Liver (tissue), 9 donors: ENCODE measurements around the gene SLC16A8. TPM values are rescaled to one million over a fixed set of nuclear protein-coding genes. Genes with fewer than 3 reads are reported as not detected.

ENCODE experiments used
- DNase-seq: peaks from one replicate; pipeline ENCODE4 v3.0.0-alpha.2; 2017; ENCODE audit warnings: low spot score
- H3K27ac ChIP-seq, 2 donors: one replicate each; pipeline ENCODE4 v1.7.0; 2013; ENCODE audit warnings: inconsistent platforms in 2 of 2, low read length in 2 of 2, control low read depth in 1 of 2, low read depth in 1 of 2, mild to moderate bottlenecking in 1 of 2
- H3K27me3 ChIP-seq, 4 donors: one replicate each; pipeline versions ENCODE4 v1.6.1 to v1.7.0; 2013; ENCODE audit warnings: low read length in 3 of 4, inconsistent platforms in 1 of 4, mild to moderate bottlenecking in 1 of 4, moderate library complexity in 1 of 4; ENCODE audit not compliant: control insufficient read depth in 4 of 4, insufficient read depth in 4 of 4
- H3K36me3 ChIP-seq, 4 donors: one replicate each; pipeline versions ENCODE4 v1.6.1 to v1.7.0; 2013; ENCODE audit warnings: low read length in 3 of 4, mild to moderate bottlenecking in 3 of 4, low read depth in 1 of 4, moderate library complexity in 1 of 4; ENCODE audit not compliant: control insufficient read depth in 4 of 4, insufficient read depth in 3 of 4
- H3K4me1 ChIP-seq, 4 donors: one replicate each; pipeline versions ENCODE4 v1.6.1 to v1.7.0; 2013; ENCODE audit warnings: low read length in 3 of 4, mild to moderate bottlenecking in 3 of 4, moderate library complexity in 1 of 4; ENCODE audit not compliant: control insufficient read depth in 4 of 4, insufficient read depth in 4 of 4
- H3K4me3 ChIP-seq, 3 donors: one replicate each; pipeline versions ENCODE4 v1.6.1 to v1.7.0; 2013; ENCODE audit warnings: low read length in 3 of 3, control low read depth in 1 of 3, low read depth in 1 of 3, mild to moderate bottlenecking in 1 of 3
- H3K9ac ChIP-seq, 2 donors: one replicate each; pipeline ENCODE4 v1.7.0; 2013; ENCODE audit warnings: low read length in 2 of 2, mild to moderate bottlenecking in 2 of 2, moderate library complexity in 2 of 2, control low read depth in 1 of 2, low read depth in 1 of 2
- H3K9me3 ChIP-seq, 4 donors: one replicate each; pipeline versions ENCODE4 v1.6.1 to v1.7.0; 2013; ENCODE audit warnings: low read length in 3 of 4; ENCODE audit not compliant: control insufficient read depth in 4 of 4
- EGR1 ChIP-seq, 2 donors: IDR thresholded peaks; 2 replicates each; pipeline ENCODE4 v1.6.1; 2016 to 2018; ENCODE audit warnings: antibody characterized with exemption in 2 of 2, low read depth in 2 of 2
- FOXA1 ChIP-seq: IDR thresholded peaks from 2 replicates; pipeline ENCODE4 v1.6.1; 2016; ENCODE audit warnings: antibody characterized with exemption
- FOXA2 ChIP-seq: IDR thresholded peaks from 2 replicates; pipeline ENCODE4 v1.6.1; 2016; ENCODE audit warnings: antibody characterized with exemption
- GABPA ChIP-seq, 2 donors: IDR thresholded peaks in 1 of 2; conservative IDR thresholded peaks in 1 of 2; 2 replicates each; pipeline ENCODE4 v1.6.1; 2016; ENCODE audit warnings: antibody characterized with exemption in 2 of 2, mild to moderate bottlenecking in 1 of 2, moderate library complexity in 1 of 2
- HNF4A ChIP-seq, 2 donors: conservative IDR thresholded peaks; 2 replicates each; pipeline ENCODE4 v1.6.1; 2016; ENCODE audit warnings: antibody characterized with exemption in 2 of 2, mild to moderate bottlenecking in 2 of 2
- HNF4G ChIP-seq: IDR thresholded peaks from 2 replicates; pipeline ENCODE4 v1.6.1; 2016; ENCODE audit warnings: antibody characterized with exemption
- JUND ChIP-seq, 2 donors: IDR thresholded peaks; 2 replicates each; pipeline ENCODE4 v1.6.1; 2016; ENCODE audit warnings: antibody characterized with exemption in 2 of 2
- NR2F2 ChIP-seq: IDR thresholded peaks from 2 replicates; pipeline ENCODE4 v1.6.1; 2016; ENCODE audit warnings: antibody characterized with exemption
- RXRA ChIP-seq, 2 donors: IDR thresholded peaks; 2 replicates each; pipeline ENCODE4 v1.6.1; 2017 to 2018; ENCODE audit warnings: antibody characterized with exemption in 2 of 2, mild to moderate bottlenecking in 1 of 2
- SP1 ChIP-seq: IDR thresholded peaks from 2 replicates; pipeline ENCODE4 v1.6.1; 2018; ENCODE audit warnings: antibody characterized with exemption, mild to moderate bottlenecking
- TAF1 ChIP-seq: conservative IDR thresholded peaks from 2 replicates; pipeline ENCODE4 v1.6.1; 2016; ENCODE audit warnings: antibody characterized with exemption, mild to moderate bottlenecking
- WGBS: extraction: QIAGEN DNeasy Blood & Tissue Kit; methylation state at CpG from one replicate; pipeline ENCODE4 v1.1.7; 2013; 5-methylcytosine and 5-hydroxymethylcytosine counted together
- polyA plus RNA-seq, 2 donors: library from polyadenylated mRNA; stranded (reverse) in 1 of 2; unstranded in 1 of 2; fragments of 200-250 nt in 1 of 2; fragments of >200 nt in 1 of 2; fragmentation: Nextera tagmentation in 1 of 2; extraction: Ambion mirVana in 1 of 2; gene quantifications; one replicate each; pipeline versions ENCODE4 v1.2.1 to v1.2.3, GENCODE V29; 2013 to 2015
- total RNA-seq, 2 donors: library from RNA; depleted of rRNA; stranded (reverse); fragments of >200 nt; gene quantifications; one replicate each; pipeline ENCODE4 v1.2.3, GENCODE V29; 2014
- TF ChIP-seq, protein P1 (sequence below): IDR thresholded peaks from 2 replicates; pipeline ENCODE4 v1.6.1; 2016; ENCODE audit warnings: antibody characterized with exemption
- TF ChIP-seq, protein P2 (sequence below): IDR thresholded peaks from 2 replicates; pipeline ENCODE4 v1.6.1; 2016; ENCODE audit warnings: antibody characterized with exemption
- TF ChIP-seq, protein P3 (sequence below): fragments of 150-350 bp; IDR thresholded peaks from 2 replicates; pipeline ENCODE4 v1.5.1; 2017; ENCODE audit warnings: improper control_type of control experiment, low read depth, low read length; ENCODE audit not compliant: missing input control
- TF ChIP-seq, protein P4 (sequence below): IDR thresholded peaks from 2 replicates; pipeline ENCODE4 v1.6.1; 2016; ENCODE audit warnings: antibody characterized with exemption, mild to moderate bottlenecking
- donor health status: healthy.
- donor health status: healthy.
- donor health status: healthy.
- donor health status: healthy.
- donor health status: healthy.

SLC16A8 gene
- total and polyA plus RNA-seq, 4 donors: 0.10 TPM; not detected in 3

DNA sequence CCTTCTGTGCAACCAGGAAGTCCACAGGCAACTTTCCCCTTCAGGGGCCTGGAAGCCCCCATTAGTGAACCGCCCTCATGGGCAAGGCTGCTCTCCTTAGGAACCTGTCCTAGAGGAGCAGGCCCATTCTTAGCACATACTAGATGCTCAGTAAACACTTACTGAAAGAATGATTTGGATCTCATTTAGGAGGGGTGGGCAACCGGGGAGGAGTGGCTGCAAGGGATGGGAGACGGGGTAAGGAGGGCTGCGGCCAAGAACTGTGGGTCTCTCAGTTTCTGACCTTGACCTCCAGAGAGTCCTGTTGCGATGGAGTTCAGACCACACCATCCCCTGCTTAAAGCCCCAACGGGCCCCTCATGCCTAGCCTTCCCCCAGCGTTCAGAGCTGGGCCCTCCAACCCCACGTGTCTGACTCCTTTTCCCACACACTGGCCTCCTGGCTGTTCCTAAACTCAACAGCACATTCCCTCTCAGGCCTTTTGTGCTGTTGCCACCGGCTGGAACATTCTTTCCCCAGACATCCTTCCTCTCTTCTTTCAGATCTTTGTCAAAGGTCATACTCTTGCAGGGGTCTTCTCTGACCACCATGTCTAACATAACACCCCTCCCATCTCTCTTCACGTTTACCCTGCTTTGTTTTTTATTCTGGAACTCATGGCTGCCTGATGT lies 47.5 kb downstream of the SLC16A8 start:
- Histone ChIP-seq H3K27me3 (no peaks in the 10 kb centered on the region), H3K9ac (no peak overlapping the region), H3K4me3 (no peak overlapping the region), H3K36me3 (no peaks in the 10 kb centered on the region), H3K4me1 (peaks cover 0 to 4% (median under 1%) of the 10 kb centered on the region in 4 donors), H3K27ac (no peak overlapping the region), H3K9me3 (no peaks in the 10 kb centered on the region)
- no peak for DNase-seq
- 86% methylated on average over 10 of the region's 10 CpGs for WGBS
- TF ChIP-seq GABPA (IDR thresholded peaks at IDR 0.05 in 1 of 2, conservative IDR thresholded peaks at IDR 0.05 in 1 of 2) (no peak), SP1 (no peak), NR2F2 (no peak), EGR1 (IDR thresholded peaks at IDR 0.05; ENCODE audit: low read depth in 2 of 2) (no peak), FOXA2 (no peak), HNF4A (conservative IDR thresholded peaks at IDR 0.05) (no peak), FOXA1 (no peak), RXRA (IDR thresholded peaks at IDR 0.05) (no peak), TAF1 (no peak), HNF4G (no peak), JUND (IDR thresholded peaks at IDR 0.05) (no peak)
- TF ChIP-seq, protein P1, sequence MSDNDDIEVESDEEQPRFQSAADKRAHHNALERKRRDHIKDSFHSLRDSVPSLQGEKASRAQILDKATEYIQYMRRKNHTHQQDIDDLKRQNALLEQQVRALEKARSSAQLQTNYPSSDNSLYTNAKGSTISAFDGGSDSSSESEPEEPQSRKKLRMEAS: no peak
- TF ChIP-seq, protein P2, sequence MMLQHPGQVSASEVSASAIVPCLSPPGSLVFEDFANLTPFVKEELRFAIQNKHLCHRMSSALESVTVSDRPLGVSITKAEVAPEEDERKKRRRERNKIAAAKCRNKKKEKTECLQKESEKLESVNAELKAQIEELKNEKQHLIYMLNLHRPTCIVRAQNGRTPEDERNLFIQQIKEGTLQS: no peak

DNA sequence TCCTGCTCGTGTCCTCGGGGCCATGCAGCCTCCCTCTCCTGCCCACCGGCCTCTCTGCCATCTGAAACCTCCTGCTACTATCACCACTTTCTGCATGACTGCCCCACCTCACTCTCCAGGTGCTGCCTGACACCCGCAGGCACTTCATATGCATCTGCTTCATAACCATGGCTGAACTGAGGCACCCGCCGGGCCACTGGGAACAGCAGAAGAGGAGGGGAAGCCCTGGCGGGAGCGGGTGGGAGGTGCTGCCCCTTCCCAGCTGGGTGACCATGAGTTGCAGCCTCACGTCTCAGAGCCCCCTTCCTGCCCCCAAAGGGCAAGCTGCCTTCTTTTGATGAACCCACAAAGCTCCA lies 48.5 kb downstream of the SLC16A8 start:
- no peaks in the 10 kb centered on the region for H3K36me3 ChIP-seq
- no peak overlapping the region for H3K4me3 ChIP-seq
- H3K9me3 ChIP-seq: no peaks in the 10 kb centered on the region
- no peak overlapping the region for H3K9ac ChIP-seq
- H3K27me3 ChIP-seq: no peaks in the 10 kb centered on the region
- DNase-seq: no peak
- peaks cover 0 to 4% (median under 1%) of the 10 kb centered on the region in 4 donors for H3K4me1 ChIP-seq
- no peak for TF ChIP-seq FOXA2
- no peak for TF ChIP-seq NR2F2
- TF ChIP-seq, protein P3, sequence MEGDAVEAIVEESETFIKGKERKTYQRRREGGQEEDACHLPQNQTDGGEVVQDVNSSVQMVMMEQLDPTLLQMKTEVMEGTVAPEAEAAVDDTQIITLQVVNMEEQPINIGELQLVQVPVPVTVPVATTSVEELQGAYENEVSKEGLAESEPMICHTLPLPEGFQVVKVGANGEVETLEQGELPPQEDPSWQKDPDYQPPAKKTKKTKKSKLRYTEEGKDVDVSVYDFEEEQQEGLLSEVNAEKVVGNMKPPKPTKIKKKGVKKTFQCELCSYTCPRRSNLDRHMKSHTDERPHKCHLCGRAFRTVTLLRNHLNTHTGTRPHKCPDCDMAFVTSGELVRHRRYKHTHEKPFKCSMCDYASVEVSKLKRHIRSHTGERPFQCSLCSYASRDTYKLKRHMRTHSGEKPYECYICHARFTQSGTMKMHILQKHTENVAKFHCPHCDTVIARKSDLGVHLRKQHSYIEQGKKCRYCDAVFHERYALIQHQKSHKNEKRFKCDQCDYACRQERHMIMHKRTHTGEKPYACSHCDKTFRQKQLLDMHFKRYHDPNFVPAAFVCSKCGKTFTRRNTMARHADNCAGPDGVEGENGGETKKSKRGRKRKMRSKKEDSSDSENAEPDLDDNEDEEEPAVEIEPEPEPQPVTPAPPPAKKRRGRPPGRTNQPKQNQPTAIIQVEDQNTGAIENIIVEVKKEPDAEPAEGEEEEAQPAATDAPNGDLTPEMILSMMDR: no peak
- TF ChIP-seq, protein P4, sequence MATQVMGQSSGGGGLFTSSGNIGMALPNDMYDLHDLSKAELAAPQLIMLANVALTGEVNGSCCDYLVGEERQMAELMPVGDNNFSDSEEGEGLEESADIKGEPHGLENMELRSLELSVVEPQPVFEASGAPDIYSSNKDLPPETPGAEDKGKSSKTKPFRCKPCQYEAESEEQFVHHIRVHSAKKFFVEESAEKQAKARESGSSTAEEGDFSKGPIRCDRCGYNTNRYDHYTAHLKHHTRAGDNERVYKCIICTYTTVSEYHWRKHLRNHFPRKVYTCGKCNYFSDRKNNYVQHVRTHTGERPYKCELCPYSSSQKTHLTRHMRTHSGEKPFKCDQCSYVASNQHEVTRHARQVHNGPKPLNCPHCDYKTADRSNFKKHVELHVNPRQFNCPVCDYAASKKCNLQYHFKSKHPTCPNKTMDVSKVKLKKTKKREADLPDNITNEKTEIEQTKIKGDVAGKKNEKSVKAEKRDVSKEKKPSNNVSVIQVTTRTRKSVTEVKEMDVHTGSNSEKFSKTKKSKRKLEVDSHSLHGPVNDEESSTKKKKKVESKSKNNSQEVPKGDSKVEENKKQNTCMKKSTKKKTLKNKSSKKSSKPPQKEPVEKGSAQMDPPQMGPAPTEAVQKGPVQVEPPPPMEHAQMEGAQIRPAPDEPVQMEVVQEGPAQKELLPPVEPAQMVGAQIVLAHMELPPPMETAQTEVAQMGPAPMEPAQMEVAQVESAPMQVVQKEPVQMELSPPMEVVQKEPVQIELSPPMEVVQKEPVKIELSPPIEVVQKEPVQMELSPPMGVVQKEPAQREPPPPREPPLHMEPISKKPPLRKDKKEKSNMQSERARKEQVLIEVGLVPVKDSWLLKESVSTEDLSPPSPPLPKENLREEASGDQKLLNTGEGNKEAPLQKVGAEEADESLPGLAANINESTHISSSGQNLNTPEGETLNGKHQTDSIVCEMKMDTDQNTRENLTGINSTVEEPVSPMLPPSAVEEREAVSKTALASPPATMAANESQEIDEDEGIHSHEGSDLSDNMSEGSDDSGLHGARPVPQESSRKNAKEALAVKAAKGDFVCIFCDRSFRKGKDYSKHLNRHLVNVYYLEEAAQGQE: no peak
- TF ChIP-seq, protein P1: no peak
- no peak for TF ChIP-seq HNF4G
- WGBS: 89% methylated on average over 9 of the region's 9 CpGs
- no peak overlapping the region for H3K27ac ChIP-seq
